Measurements from ENCODE around the gene TBC1D22A.

Gene TBC1D22A

GRCh38 chr22:46911346-46911745, 148.9 kb downstream of the TBC1D22A start:
- DNase-seq = no peak

- DNase-seq = no peak
These were observed 150.9 kb downstream of the TBC1D22A start for GRCh38 chr22:46913351-46913750.

DNA sequence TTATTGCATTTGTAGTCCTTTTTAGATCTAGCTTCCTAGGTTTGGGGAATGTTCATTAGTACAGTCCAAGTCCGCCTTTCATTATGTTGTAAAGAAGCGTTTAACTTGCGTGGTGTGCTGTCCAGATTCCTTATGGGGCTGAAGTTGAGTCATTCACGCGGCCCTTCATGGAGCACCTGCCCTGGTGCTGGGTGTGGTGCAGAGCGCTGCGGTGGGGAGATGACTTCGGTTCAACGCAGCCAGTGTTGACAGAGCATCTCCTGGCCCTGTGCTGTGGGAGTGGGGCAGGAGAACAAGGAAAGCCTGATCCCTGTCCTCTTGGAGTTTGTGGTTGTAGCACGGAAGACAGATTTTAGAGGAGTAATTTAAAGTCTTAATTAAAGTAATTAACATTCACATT, 152.0 kb downstream of the TBC1D22A start:
- no peak for DNase-seq

GRCh38 chr22:46914916-46915894, 152.8 kb downstream of the TBC1D22A start:
- no peak for DNase-seq

DNA sequence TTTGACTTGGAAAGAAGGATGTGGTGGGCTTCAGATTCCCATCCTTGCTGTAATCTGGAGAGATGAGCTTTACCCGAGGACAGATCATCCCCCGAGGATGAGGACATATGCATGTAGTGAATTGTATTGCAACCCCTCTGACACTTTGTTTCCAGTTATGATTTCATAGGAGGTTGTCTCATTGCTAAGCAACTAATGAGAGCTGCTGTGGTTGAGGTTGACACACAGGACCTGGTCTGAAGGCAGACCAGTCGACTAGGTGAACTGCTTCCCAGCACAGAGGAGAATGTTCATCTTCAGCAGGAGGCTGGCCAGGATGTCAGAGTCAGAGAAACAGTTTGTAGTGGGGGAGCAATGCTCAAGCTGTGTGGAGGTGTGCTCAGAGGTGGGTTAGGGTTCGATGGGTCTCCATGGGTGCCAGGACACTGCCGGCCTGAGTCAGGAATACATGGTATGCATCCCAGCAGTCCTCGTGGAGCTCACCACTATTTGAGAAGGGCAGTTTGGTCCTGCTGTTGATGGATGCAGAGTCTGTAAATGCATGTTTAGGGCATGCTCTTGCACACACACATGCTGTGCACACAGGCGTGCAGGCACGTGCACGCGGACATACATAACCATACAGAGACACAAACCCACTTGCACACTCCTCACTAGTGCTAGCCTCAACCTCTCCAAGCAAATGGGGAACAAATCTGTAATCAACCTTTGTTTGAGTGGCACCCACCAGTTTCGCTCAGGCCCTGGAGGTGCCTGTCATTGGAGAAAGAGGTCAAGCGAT, 153.7 kb downstream of the TBC1D22A start:
- no peak for DNase-seq

GRCh38 chr22:46916886-46917770, 154.7 kb downstream of the TBC1D22A start:
- DNase-seq = no peak

DNA sequence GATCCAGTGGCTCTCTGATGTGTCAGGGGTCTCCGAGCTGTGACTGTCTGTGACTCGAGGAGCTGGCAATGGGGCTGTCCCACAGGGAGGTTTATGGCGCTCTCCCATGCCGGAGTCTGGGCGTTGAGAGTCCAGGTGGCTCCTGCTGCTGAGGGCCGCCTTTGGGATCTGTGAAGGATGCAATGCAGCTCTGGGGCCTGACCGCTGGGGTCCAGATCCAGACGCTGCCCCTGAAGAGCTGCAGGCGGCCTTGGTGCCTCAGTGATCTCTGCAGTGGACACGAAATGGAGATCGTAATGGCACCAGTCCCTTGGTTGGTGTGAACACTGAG, 155.3 kb downstream of the TBC1D22A start:
- no peak for DNase-seq

DNA sequence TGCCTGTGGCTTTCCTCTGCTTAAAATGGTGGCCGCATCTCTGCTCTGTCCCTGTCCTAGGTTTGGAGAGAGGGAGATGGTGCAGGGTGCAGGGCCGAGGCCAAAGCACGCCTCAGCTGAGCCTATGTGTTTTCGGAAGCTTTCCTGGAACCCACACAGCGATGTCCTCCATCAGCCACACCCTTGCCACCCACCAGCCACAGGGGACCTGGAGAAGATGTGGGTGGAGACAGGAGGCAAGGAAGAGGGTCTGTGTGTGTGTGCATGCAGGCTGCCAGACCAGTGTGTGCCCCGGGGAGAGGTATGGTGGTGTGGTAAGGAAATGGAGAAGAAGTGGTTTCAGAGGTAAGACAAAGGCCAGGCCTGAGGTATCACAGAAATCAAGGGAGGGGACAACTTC, 155.7 kb downstream of the TBC1D22A start:
- DNase-seq = no peak

- no peak for DNase-seq
These were observed 159.6 kb downstream of the TBC1D22A start for GRCh38 chr22:46922037-46922436.

- DNase-seq = no peak
These were observed 160.9 kb downstream of the TBC1D22A start for GRCh38 chr22:46923394-46923793.

- no peak for DNase-seq
These were observed 163.4 kb downstream of the TBC1D22A start for GRCh38 chr22:46925818-46926217.

- DNase-seq = no peak
These were observed 166.7 kb downstream of the TBC1D22A start for GRCh38 chr22:46929046-46929709.

DNA sequence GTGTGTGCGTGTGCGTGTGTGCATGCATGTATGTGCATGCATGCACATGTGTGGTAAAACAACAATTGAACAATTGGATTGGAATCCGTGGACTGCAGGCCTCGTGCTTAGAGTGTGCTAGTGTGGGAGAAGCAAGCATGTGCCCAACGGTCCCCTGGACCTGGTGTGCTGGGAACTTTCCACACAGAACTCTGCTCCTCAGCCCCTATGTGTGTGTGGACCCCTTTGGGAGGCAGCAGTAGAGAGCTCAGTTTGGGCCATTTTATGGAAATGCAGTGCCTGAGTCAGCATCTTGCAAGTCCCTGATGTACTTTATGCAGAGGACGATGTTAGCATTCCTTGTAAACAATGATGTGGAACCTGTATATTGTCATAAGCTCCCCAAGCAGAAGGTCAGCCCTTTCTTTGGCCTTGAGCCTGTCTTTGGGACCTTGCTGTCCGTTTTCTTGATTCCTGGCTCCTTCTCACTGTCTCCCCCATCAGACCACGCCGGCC, 167.3 kb downstream of the TBC1D22A start:
- no peak for DNase-seq

DNA sequence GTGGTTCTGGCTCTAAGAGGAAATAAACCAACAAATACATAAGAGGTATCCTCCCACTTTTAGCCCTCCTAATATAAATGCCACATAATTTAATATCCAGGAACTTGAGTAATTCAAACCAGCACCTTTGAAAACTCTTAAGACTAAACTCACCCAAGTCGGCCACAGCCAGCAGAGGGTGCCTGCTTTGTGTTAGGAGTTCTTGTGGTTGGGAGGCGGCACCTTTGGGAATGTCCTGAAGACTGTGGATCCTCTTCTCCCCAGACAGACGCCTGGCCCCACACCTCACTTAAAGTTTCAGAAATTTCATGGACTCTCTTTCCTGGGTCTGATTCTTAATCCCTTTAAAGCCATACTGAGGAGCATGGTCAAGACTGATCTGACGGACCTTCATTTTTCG, 169.0 kb downstream of the TBC1D22A start:
- DNase-seq = no peak

DNA sequence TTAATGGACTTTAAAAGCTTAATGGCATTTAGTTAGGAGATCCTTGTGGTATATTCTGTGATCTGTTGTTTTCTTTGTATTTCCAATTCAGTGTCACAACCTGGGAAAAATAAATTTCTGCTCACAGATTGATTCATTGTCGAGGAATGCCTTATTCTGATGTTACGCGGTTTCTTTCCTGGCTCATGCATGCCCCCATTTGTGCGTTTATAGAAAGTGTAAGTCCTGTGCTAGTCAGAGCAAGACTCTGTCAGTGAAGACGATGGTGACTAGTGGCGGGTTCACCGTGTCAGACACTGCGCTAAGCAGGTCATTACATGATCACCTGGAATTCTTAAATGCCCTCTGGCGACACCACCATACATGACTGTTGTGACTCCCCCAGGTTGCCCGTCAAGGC, 169.4 kb downstream of the TBC1D22A start:
- no peak for DNase-seq

GRCh38 chr22:46933040-46933930, 170.8 kb downstream of the TBC1D22A start:
- no peak for DNase-seq

- DNase-seq = no peak
These were observed 171.8 kb downstream of the TBC1D22A start for GRCh38 chr22:46934172-46934745.

GRCh38 chr22:46934746-46935491, 172.5 kb downstream of the TBC1D22A start:
- no peak for DNase-seq

- DNase-seq = no peak
These were observed 173.3 kb downstream of the TBC1D22A start for GRCh38 chr22:46935506-46936377.
